GM06990 (cell line): Measurements from ENCODE around the gene XKR7.

Experiments used
- DNase-seq: peaks from one replicate; pipeline ENCODE4 v3.0.0-alpha.2; 2011; ENCODE audit not compliant: insufficient read length; ENCODE audit errors: extremely low read depth
- H3K27me3 ChIP-seq: replicated peaks from 2 replicates; pipeline ENCODE4 v1.6.0; 2011; ENCODE audit warnings: low read length; ENCODE audit not compliant: control insufficient read depth, insufficient read depth
- H3K36me3 ChIP-seq: 2 replicates; pipeline ENCODE4 v1.5.1; 2011; ENCODE audit warnings: low read length; ENCODE audit not compliant: control insufficient read depth, insufficient read depth
- H3K4me3 ChIP-seq: replicated peaks from 2 replicates; pipeline ENCODE4 v1.5.1; 2011; ENCODE audit warnings: low read depth, mild to moderate bottlenecking, control low read depth, low read length
- CTCF ChIP-seq: IDR thresholded peaks from 2 replicates; pipeline ENCODE4 v1.5.1; 2011; ENCODE audit warnings: low read length, control low read depth, mild to moderate bottlenecking, inconsistent platforms; ENCODE audit not compliant: insufficient read depth, poor library complexity, severe bottlenecking

XKR7 gene

GRCh38 chr20:32010101-32010500, 42.1 kb downstream of the XKR7 start, which contains the start of gene CCM2L:
Gene CCM2L, plus strand, starts transcription at chr20:32010438. Its CDS starts 17 bp downstream, at chr20:32010455.
- no peak for DNase-seq
- no peak within 1 kb of the TSS for H3K4me3 ChIP-seq
- H3K27me3 ChIP-seq, result no peaks in the 10 kb centered on the region; the same call in 1 of the 2 replicates
- no peaks in the 10 kb centered on the region for H3K36me3 ChIP-seq
- no peak for TF ChIP-seq CTCF

GRCh38 chr20:32010666-32011065, 42.7 kb downstream of the XKR7 start:
- Histone ChIP-seq H3K4me3 (no peak overlapping the region), H3K27me3 (no peaks in the 10 kb centered on the region; the same call in 1 of the 2 replicates), H3K36me3 (no peaks in the 10 kb centered on the region)
- TF ChIP-seq CTCF, result no peak
- DNase-seq, result no peak

- Histone ChIP-seq H3K36me3 (no peaks in the 10 kb centered on the region), H3K4me3 (no peak overlapping the region), H3K27me3 (no peaks in the 10 kb centered on the region; the same call in 1 of the 2 replicates)
- TF ChIP-seq CTCF, result no peak
- no peak for DNase-seq
Observed at GRCh38 chr20:32012159-32012688, 44.3 kb downstream of the XKR7 start.

DNA sequence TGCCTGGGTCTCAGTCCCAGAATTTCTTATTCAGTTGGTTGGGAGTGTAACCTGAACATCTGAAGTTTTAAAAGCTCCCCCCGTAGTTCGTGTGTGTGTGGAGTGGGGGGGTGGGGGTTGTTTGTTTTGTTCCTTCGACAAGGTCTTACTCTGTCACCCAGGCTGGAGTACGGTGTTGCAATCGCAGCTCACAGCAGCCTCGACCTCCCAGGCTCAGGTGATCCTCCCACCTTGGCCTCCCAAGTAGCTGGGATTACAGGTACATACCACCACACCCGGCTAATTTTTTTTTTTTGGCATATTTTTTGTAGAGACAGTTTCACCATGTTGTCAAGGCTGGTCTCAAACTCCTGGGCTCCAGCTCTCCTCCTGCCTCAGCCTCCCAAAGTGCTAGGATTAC, 45.4 kb downstream of the XKR7 start:
- H3K27me3 ChIP-seq, result no peaks in the 10 kb centered on the region; the same call in 1 of the 2 replicates
- no peaks in the 10 kb centered on the region for H3K36me3 ChIP-seq
- no peak for TF ChIP-seq CTCF
- H3K4me3 ChIP-seq, result no peak overlapping the region
- no peak for DNase-seq

DNA sequence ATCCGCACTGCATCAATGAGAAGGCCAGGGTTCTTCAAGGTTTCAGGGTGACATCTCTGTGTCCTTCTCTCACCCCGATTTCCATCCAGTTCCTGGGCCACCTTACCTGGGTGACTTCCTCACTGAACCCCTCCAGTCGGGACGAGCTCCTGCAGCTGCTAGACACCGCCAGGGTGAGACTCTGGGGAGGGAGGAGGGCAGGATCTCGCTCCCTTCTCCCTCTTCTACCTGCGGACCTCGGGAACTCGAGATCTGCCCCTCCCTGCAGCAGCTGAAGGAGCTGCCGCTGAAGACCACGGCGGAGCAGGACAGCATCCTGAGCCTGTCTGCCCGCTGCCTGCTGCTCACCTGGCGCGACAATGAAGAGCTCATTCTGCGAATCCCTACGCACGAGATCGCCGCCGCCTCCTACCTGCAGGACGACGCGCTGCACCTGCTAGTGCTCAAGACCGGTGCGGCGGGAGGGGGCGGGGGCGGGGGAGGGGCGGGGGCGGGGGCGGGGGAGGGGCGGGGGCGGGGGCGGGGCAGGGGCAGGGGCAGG, 49.8 kb downstream of the XKR7 start:
- peak; percentile 22 for TF ChIP-seq CTCF
- peaks cover 4% of the 10 kb centered on the region for H3K27me3 ChIP-seq
- H3K4me3 ChIP-seq, result no peak overlapping the region
- no peaks in the 10 kb centered on the region for H3K36me3 ChIP-seq
- no peak for DNase-seq
